Lower leg skin (tissue), 3 donors: ENCODE measurements around the gene NXPH2.

ENCODE experiments used
- POLR2A ChIP-seq, 2 donors: fragments of 450-650 bp; IDR thresholded peaks; one replicate each; pipeline ENCODE4 v1.6.1; 2016 to 2017; ENCODE audit warnings: antibody characterized with exemption in 2 of 2, mild to moderate bottlenecking in 1 of 2, moderate library complexity in 1 of 2
- TF ChIP-seq, protein P1 (sequence below), 3 donors: fragments of 450-650 bp; IDR thresholded peaks; one replicate each; pipeline ENCODE4 v1.5.1; 2016; ENCODE audit warnings: antibody characterized with exemption in 3 of 3, mild to moderate bottlenecking in 3 of 3, moderate library complexity in 2 of 3

DNA sequence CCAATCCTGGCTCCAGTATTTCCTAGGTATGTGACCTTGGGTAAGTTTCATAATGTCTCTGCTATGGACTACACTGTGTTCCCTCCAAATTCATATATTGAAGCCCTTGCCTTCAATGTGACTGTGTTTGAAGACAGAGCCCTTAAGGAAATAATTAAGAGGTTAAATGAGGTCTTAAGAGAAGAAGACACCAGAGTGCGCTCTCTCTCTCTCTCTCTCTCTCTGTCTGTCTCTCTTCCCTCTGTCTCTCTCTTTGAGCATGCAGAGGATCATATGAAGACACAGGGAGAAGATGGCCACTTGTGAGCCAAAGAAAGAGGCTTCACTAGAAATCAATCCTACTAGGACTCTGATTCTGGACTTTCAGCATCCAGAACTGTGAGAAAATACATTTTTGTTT, 52.2 kb downstream of the NXPH2 start:
- TF ChIP-seq, protein P1, sequence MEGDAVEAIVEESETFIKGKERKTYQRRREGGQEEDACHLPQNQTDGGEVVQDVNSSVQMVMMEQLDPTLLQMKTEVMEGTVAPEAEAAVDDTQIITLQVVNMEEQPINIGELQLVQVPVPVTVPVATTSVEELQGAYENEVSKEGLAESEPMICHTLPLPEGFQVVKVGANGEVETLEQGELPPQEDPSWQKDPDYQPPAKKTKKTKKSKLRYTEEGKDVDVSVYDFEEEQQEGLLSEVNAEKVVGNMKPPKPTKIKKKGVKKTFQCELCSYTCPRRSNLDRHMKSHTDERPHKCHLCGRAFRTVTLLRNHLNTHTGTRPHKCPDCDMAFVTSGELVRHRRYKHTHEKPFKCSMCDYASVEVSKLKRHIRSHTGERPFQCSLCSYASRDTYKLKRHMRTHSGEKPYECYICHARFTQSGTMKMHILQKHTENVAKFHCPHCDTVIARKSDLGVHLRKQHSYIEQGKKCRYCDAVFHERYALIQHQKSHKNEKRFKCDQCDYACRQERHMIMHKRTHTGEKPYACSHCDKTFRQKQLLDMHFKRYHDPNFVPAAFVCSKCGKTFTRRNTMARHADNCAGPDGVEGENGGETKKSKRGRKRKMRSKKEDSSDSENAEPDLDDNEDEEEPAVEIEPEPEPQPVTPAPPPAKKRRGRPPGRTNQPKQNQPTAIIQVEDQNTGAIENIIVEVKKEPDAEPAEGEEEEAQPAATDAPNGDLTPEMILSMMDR (IDR thresholded peaks at IDR 0.05): no peak
- TF ChIP-seq POLR2A (IDR thresholded peaks at IDR 0.05): no peak
